ENCODE data around the gene HRCT1.
"Not testable (repeated sequence)": the region's sequence is repeated elsewhere in the genome, so short reads cannot be mapped to it uniquely, and the experiment has no call there.

Gene HRCT1

DNA sequence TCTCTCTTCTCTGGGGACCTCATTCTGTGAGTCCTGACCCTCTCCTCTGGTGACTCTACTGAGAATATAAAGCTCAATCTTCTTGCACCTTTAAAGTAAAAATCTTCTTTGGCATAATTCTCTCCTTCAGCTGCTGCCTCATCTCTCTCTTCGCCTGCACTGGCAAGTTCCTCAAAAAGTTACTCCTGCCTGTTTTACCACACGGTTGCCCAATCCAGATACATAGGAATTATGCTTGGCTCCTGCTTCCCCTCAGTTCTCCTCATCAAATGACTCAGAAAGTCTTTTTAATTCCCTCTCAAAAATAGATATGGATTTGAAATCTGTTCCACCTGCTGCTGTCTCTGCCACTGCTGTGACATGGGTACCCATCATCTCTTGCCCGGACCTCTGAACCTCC, 14.4 kb upstream of the HRCT1 start:
- no peak for DNase-seq (ENCODE audit: extremely low spot score)
- CTCF ChIA-PET = interaction anchor here (0.9 to 2.3 kb wide), 6 partner anchors 9 to 101 kb away, joined by 3 to 12 read pairs (median 4); partner anchors contain the start of genes FAM221B and TMEM8B
- TF ChIP-seq, protein P1, sequence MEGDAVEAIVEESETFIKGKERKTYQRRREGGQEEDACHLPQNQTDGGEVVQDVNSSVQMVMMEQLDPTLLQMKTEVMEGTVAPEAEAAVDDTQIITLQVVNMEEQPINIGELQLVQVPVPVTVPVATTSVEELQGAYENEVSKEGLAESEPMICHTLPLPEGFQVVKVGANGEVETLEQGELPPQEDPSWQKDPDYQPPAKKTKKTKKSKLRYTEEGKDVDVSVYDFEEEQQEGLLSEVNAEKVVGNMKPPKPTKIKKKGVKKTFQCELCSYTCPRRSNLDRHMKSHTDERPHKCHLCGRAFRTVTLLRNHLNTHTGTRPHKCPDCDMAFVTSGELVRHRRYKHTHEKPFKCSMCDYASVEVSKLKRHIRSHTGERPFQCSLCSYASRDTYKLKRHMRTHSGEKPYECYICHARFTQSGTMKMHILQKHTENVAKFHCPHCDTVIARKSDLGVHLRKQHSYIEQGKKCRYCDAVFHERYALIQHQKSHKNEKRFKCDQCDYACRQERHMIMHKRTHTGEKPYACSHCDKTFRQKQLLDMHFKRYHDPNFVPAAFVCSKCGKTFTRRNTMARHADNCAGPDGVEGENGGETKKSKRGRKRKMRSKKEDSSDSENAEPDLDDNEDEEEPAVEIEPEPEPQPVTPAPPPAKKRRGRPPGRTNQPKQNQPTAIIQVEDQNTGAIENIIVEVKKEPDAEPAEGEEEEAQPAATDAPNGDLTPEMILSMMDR (IDR thresholded peaks at IDR 0.05; ENCODE audit: control extremely low read depth, extremely low read depth, low read depth, missing control alignments) = no peak

DNA sequence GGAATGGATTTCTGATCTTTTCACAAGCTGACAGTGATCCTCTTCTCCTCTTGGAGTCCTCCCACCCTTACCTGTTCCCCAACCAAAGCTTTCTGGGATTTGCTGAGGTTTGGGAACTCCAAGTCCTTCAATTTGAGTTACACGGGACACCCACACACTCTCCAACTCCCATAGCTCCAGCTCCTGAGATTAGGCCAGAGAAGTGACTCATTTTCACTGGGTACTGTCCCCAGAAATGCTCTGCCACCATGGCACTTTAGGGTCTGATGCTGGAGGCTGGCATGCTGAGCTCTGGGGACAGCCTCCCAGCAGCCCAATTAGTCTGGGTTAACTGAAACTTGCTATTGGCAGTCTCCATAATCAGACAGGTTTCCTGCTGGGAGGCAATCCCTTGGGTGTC, 14.0 kb upstream of the HRCT1 start:
- ChIA-PET CTCF (interaction anchor here (0.9 to 2.3 kb wide), 6 partner anchors 10 to 102 kb away, joined by 3 to 12 read pairs (median 4); partner anchors contain the start of genes FAM221B and TMEM8B), POLR2A (no interaction called here)
- TF ChIP-seq, protein P1 (IDR thresholded peaks at IDR 0.05; ENCODE audit: control extremely low read depth, extremely low read depth, low read depth, missing control alignments) = no peak
- no peak for DNase-seq (ENCODE audit: extremely low spot score)

More for the DNA sequence above, 14.4 kb upstream of the HRCT1 start:
- POLR2A ChIA-PET = interaction anchor here (0.6 kb wide), 1 partner anchor 60 kb away, joined by 3 read pairs; no protein-coding TSS in a partner anchor

DNA sequence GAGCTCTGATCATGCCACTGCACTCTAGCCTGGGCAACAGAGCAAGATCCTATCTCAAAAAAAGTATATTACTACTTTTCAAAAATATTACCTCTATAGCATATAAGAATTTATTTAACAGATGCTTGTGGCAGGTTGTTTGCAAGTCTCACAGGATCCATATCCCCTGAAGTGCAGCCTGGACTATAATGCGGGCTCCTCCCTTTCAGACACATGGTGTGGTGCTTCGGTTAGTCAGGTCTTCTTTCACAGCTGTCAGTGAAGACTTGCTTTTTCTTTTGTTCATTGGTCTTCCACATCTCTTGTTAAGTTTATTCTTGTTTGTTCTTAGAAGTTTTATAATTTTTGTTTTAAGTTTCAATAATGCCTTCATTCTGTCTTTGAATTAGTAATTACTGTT, 9.4 kb upstream of the HRCT1 start:
- TF ChIP-seq, protein P1 (IDR thresholded peaks at IDR 0.05; ENCODE audit: control extremely low read depth, extremely low read depth, low read depth, missing control alignments) = no peak
- CTCF ChIA-PET = interaction anchor here (1.0 kb wide), 1 partner anchor 28 kb away, joined by 3 read pairs; no protein-coding TSS in a partner anchor
- POLR2A ChIA-PET = no interaction called here
- DNase-seq (ENCODE audit: extremely low spot score) = no peak

DNA sequence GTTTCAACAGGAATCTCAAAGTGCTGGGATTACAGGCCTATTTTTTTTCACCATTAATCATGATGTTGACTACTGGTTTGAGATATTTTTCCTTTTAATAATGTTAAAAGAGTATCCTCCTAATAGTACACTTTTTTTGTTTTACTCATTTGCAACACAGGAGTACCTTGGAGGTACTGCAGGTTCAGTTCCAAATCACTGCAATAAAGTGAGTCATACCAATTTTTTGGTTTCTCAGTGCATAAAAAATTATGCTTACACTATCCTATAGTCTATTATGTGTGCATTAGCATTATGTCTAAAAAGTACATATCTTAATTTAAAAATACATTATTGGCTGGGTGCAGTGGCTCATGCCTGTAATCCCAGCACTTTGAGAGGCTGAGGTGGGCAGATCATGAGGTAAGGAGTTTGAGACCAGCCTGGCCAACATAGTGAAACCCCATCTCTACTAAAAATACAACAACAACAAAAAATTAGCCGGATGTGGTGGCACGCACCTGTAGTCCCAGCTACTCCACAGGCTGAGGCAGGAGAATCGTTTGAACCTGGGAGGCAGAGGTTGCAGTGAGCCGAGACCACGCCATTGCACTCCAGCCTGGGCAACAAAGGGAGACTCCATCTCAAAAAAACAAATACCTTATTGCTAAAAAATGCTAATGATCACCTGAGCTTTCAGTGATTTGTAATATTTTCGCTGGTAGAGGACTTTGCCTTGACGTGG, 8.5 kb upstream of the HRCT1 start:
- POLR2A ChIA-PET = not testable (repeated sequence)

DNA sequence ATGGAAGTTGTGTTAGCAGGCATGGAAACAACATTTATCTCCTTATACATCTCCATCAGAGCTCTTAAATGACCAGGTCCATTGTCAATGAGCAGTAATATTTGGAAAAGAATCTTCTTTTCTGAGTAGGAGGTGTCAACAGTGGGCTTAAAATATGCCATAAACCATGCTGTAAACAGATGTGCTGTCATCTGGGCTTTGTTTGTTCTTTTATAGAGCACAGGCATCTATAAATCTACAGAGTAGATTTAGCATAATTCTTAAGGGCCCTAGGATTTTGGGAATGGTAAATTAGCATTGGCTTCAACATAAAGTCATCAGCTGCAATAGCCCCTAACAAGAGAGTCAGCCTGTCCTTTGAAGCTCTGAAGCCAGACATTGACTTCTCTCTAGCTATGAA, 7.7 kb upstream of the HRCT1 start:
- CTCF ChIA-PET = interaction anchor here (1.1 to 1.6 kb wide), 4 partner anchors 16 to 202 kb away, joined by 4 to 7 read pairs (median 5); no protein-coding TSS in a partner anchor
- TF ChIP-seq, protein P1 (IDR thresholded peaks at IDR 0.05; ENCODE audit: control extremely low read depth, extremely low read depth, low read depth, missing control alignments) = no peak
- DNase-seq (ENCODE audit: extremely low spot score) = no peak
- POLR2A ChIA-PET = no interaction called here

More for the DNA sequence above, 8.5 kb upstream of the HRCT1 start:
- CTCF ChIA-PET = interaction anchor here (1.3 to 1.6 kb wide), 2 partner anchors 48 to 71 kb away, joined by 4 to 7 read pairs; no protein-coding TSS in a partner anchor
- not testable (repeated sequence) for DNase-seq (ENCODE audit: extremely low spot score)

DNA sequence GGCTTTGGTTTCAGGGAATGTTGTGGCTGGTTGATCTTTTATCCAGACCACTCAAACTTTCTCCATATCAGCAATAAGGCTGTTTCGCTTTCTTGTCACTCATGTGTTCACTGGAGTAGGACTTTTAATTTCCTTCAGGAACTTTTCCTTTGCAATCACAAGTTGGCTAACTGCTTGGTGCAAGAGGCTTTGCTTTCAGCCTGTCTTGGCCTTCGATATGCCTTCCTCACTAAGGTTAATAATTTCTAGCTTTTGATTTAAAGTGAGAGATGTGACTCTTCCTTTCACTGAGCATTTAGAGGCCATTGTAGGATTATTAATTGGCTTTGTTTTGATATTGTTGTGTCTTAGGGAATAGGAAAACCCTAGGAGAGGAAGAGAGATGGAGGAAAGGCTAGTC, 7.0 kb upstream of the HRCT1 start:
- ChIA-PET POLR2A (no interaction called here), CTCF (interaction anchor here (1.1 to 1.6 kb wide), 4 partner anchors 17 to 203 kb away, joined by 4 to 7 read pairs (median 5); no protein-coding TSS in a partner anchor)
- TF ChIP-seq, protein P1 (IDR thresholded peaks at IDR 0.05; ENCODE audit: control extremely low read depth, extremely low read depth, low read depth, missing control alignments) = no peak
- DNase-seq (ENCODE audit: extremely low spot score) = no peak

DNA sequence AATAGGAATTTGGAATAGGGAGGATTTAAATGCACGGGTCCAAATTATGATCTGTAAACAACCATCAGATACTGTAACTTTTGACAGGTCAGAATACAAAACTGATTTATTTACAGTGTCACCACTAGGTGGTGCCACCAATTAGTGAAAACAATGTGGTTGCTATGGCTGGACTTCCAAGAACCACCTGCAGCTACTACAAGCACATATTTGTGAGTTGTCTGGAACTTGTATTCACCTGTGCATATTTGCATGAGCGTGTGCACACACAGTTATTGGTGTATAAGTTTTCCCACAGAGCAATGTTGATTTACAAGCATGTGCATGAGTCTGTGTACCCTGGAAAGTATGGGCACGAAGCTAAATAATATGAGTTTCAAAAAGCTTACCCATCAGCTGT, 3.0 kb upstream of the HRCT1 start:
- TF ChIP-seq, protein P1 (IDR thresholded peaks at IDR 0.05; ENCODE audit: control extremely low read depth, extremely low read depth, low read depth, missing control alignments) = peak; percentile 74
- peak; percentile 74 for DNase-seq (ENCODE audit: extremely low spot score)
- ChIA-PET POLR2A (no interaction called here), CTCF (interaction anchor here (0.6 to 3.2 kb wide), 34 partner anchors 8 to 426 kb away, joined by 3 to 22 read pairs (median 4); no protein-coding TSS in a partner anchor)
